Loucy (cell line): Measurements from ENCODE around the gene TXLNG.

Experiments used
- H2AFZ ChIP-seq: fragments of 200-600 bp; sonication (generic); 2 replicates; pipeline ENCODE4 v1.6.0; 2016; ENCODE audit warnings: antibody characterized with exemption, mild to moderate bottlenecking, low read length, moderate library complexity
- H3F3A ChIP-seq: fragments of 200-600 bp; 2 replicates; pipeline ENCODE4 v1.6.0; 2016; ENCODE audit warnings: antibody characterized with exemption, low read depth, mild to moderate bottlenecking
- H3K27me3 ChIP-seq: fragments of 200-600 bp; sonication (generic); 2 replicates; pipeline ENCODE4 v1.6.1; 2014; ENCODE audit warnings: low read length, mild to moderate bottlenecking; ENCODE audit not compliant: insufficient read depth, poor library complexity, severe bottlenecking
- H3K36me3 ChIP-seq: fragments of 200-600 bp; sonication (generic); 2 replicates; pipeline ENCODE4 v1.6.1; 2016; ENCODE audit warnings: low read length; ENCODE audit not compliant: insufficient read depth
- H3K4me1 ChIP-seq: fragments of 200-600 bp; sonication (generic); 2 replicates; pipeline ENCODE4 v1.5.1; 2014; ENCODE audit warnings: low read length, mild to moderate bottlenecking; ENCODE audit not compliant: insufficient read depth, poor library complexity, severe bottlenecking
- H3K4me2 ChIP-seq: fragments of 200-600 bp; sonication (generic); 2 replicates; pipeline ENCODE4 v1.6.0; 2014; ENCODE audit warnings: antibody characterized with exemption, low read length, low read depth, mild to moderate bottlenecking; ENCODE audit not compliant: poor library complexity, severe bottlenecking
- H3K4me3 ChIP-seq: fragments of 200-600 bp; sonication (generic); 2 replicates; pipeline ENCODE4 v1.5.1; 2014; ENCODE audit warnings: low read length, mild to moderate bottlenecking, mixed read lengths; ENCODE audit not compliant: poor library complexity, severe bottlenecking
- H3K79me2 ChIP-seq: fragments of 200-600 bp; sonication (generic); 2 replicates; pipeline ENCODE4 v1.6.1; 2014; ENCODE audit warnings: low read length; ENCODE audit not compliant: insufficient read depth
- H3K9ac ChIP-seq: fragments of 200-600 bp; sonication (generic); 2 replicates; pipeline ENCODE4 v1.6.0; 2014; ENCODE audit warnings: mild to moderate bottlenecking, low read depth, low read length, moderate library complexity; ENCODE audit not compliant: poor library complexity, severe bottlenecking
- H3K9me2 ChIP-seq: fragments of 200-600 bp; sonication (generic); replicated peaks from 2 replicates; pipeline ENCODE4 v1.6.1; 2016; ENCODE audit warnings: low read depth, low read length, mixed read lengths
- H3K9me3 ChIP-seq: fragments of 200-600 bp; sonication (generic); 2 replicates; pipeline ENCODE4 v1.6.1; 2014; ENCODE audit warnings: mild to moderate bottlenecking, antibody characterized with exemption, low read length, low read depth; ENCODE audit not compliant: insufficient read depth
- H4K20me1 ChIP-seq: fragments of 200-600 bp; sonication (generic); 2 replicates; pipeline ENCODE4 v1.6.0; 2014; ENCODE audit warnings: antibody characterized with exemption, low read length, mild to moderate bottlenecking; ENCODE audit not compliant: insufficient read depth, poor library complexity, severe bottlenecking
- CTCF ChIP-seq: fragments of 200-600 bp; sonication (generic); conservative IDR thresholded peaks from 2 replicates; pipeline ENCODE4 v1.5.1; 2014; ENCODE audit warnings: mild to moderate bottlenecking, antibody characterized with exemption, low read length
- EZH2phosphoT487 ChIP-seq: fragments of 200-600 bp; IDR thresholded peaks from 2 replicates; pipeline ENCODE4 v1.6.1; 2018; ENCODE audit warnings: antibody characterized with exemption, mild to moderate bottlenecking, moderate library complexity, borderline replicate concordance

Gene TXLNG

GRCh38 chrX:16848541-16848940 is 62.3 kb downstream of the TXLNG start:
- H3K27me3 ChIP-seq, result no peaks in the 10 kb centered on the region
- no peaks in the 10 kb centered on the region for H3K9me3 ChIP-seq
- no peaks in the 10 kb centered on the region for H3K9me2 ChIP-seq
- no peak overlapping the region for H3K4me2 ChIP-seq
- no peak overlapping the region for H2AFZ ChIP-seq
- no peak overlapping the region for H3K9ac ChIP-seq
- peaks cover 16% of the 10 kb centered on the region for H3K79me2 ChIP-seq
- peaks cover 89% of the 10 kb centered on the region; the same call in 1 of the 2 replicates for H3K36me3 ChIP-seq
- H3K4me3 ChIP-seq, result no peak overlapping the region
- H3K4me1 ChIP-seq, result no peaks in the 10 kb centered on the region
- peaks cover 6% of the 10 kb centered on the region for H4K20me1 ChIP-seq
- TF ChIP-seq CTCF, result no peak
- TF ChIP-seq EZH2phosphoT487, result no peak
- no peaks in the 10 kb centered on the region for H3F3A ChIP-seq

- H3K9ac ChIP-seq, result no peak overlapping the region
- H3K4me2 ChIP-seq, result no peak overlapping the region
- peaks cover 37% of the 10 kb centered on the region for H3K79me2 ChIP-seq
- H2AFZ ChIP-seq, result no peak overlapping the region
- H3K27me3 ChIP-seq, result no peaks in the 10 kb centered on the region
- H3K9me2 ChIP-seq, result no peaks in the 10 kb centered on the region
- no peaks in the 10 kb centered on the region for H3K4me1 ChIP-seq
- H4K20me1 ChIP-seq, result peaks cover 8% of the 10 kb centered on the region
- H3K4me3 ChIP-seq, result no peak overlapping the region
- H3F3A ChIP-seq, result no peaks in the 10 kb centered on the region
- TF ChIP-seq CTCF (no peak), EZH2phosphoT487 (no peak)
- no peaks in the 10 kb centered on the region for H3K9me3 ChIP-seq
- peaks cover 84% of the 10 kb centered on the region; the same call in 1 of the 2 replicates for H3K36me3 ChIP-seq
Observed at GRCh38 chrX:16851421-16851820, 65.2 kb downstream of the TXLNG start.

- Histone ChIP-seq H3K27me3 (no peaks in the 10 kb centered on the region), H3F3A (no peaks in the 10 kb centered on the region), H3K79me2 (peaks cover 41% of the 10 kb centered on the region), H3K36me3 (peaks cover 84% of the 10 kb centered on the region), H4K20me1 (peaks cover 13% of the 10 kb centered on the region), H3K4me1 (no peaks in the 10 kb centered on the region), H3K4me2 (no peak overlapping the region), H3K9ac (no peak overlapping the region), H3K9me2 (no peaks in the 10 kb centered on the region), H3K4me3 (no peak overlapping the region), H3K9me3 (no peaks in the 10 kb centered on the region), H2AFZ (no peak overlapping the region)
- TF ChIP-seq CTCF (no peak), EZH2phosphoT487 (no peak)
Observed at GRCh38 chrX:16851827-16852226, 65.6 kb downstream of the TXLNG start.
